H4 (cell line): Measurements from ENCODE around the gene FAM53C. TPM values are rescaled to one million over a fixed set of nuclear protein-coding genes. Genes with fewer than 3 reads are reported as not detected.

Experiments
- DNase-seq: peaks from one replicate; pipeline ENCODE4 v3.0.0-alpha.2; 2015; ENCODE audit warnings: low spot score
- total RNA-seq: library from RNA; depleted of rRNA; stranded (reverse); fragments of >200 nt; shearing (Covaris generic); gene quantifications from 2 replicates; pipeline ENCODE4 v1.2.3, GENCODE V29; 2014; rRNA removed

The FAM53C gene
- total RNA-seq, 1 experiment from 2014 or later, result 24.8 TPM

DNA sequence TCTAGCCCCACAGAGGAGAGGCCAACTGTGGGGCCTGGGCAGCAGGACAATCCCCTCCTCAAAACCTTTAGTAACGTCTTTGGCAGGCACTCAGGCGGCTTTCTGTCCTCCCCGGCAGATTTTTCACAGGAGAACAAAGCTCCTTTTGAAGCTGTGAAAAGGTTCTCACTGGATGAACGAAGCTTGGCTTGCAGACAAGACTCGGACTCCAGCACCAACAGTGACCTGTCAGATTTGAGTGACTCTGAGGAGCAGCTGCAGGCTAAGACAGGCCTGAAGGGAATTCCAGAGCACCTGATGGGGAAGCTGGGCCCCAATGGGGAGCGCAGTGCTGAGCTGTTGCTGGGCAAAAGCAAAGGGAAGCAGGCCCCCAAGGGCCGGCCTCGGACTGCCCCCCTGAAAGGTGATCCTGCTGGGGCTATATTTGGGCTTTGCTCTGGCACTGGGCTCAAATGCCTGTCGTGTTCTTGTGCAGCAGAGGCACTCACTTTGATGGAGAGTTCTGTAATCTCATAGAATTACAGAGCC, 53.9 kb downstream of the FAM53C start:
- DNase-seq, result no peak

Other genes starting within 250 kb of the FAM53C start
- 2.6 and 5.6 TPM in 2 replicates for gene NME5, start 198.8 kb upstream of the FAM53C start, total RNA-seq
- 46.5 and 55.2 TPM in 2 replicates for gene BRD8, start 159.6 kb upstream of the FAM53C start, total RNA-seq
- gene KIF20A, start 159.2 kb upstream of the FAM53C start, total RNA-seq, result 130 and 131 TPM in 2 replicates
- gene CDC23, start 124.9 kb upstream of the FAM53C start, total RNA-seq, result 48.2 and 51.7 TPM in 2 replicates
- not detected in 2 replicates for gene GFRA3, start 63.6 kb upstream of the FAM53C start, total RNA-seq
- gene CDC25C, start 6.5 kb upstream of the FAM53C start, total RNA-seq, result 21.6 and 25.1 TPM in 2 replicates
- gene KDM3B, start 14.4 kb downstream of the FAM53C start, total RNA-seq, result 49.0 and 53.1 TPM in 2 replicates
- 2.1 and 6.0 TPM in 2 replicates for gene REEP2, start 100.8 kb downstream of the FAM53C start, total RNA-seq
- gene EGR1, start 127.2 kb downstream of the FAM53C start, total RNA-seq, result 5.5 and 9.3 TPM in 2 replicates
- 163 and 179 TPM in 2 replicates for gene ETF1, start 205.0 kb downstream of the FAM53C start, total RNA-seq
- gene HSPA9, start 237.1 kb downstream of the FAM53C start, total RNA-seq, result 647 and 690 TPM in 2 replicates